ENCODE data around the gene PLA2G4E.

PLA2G4E gene

DNA sequence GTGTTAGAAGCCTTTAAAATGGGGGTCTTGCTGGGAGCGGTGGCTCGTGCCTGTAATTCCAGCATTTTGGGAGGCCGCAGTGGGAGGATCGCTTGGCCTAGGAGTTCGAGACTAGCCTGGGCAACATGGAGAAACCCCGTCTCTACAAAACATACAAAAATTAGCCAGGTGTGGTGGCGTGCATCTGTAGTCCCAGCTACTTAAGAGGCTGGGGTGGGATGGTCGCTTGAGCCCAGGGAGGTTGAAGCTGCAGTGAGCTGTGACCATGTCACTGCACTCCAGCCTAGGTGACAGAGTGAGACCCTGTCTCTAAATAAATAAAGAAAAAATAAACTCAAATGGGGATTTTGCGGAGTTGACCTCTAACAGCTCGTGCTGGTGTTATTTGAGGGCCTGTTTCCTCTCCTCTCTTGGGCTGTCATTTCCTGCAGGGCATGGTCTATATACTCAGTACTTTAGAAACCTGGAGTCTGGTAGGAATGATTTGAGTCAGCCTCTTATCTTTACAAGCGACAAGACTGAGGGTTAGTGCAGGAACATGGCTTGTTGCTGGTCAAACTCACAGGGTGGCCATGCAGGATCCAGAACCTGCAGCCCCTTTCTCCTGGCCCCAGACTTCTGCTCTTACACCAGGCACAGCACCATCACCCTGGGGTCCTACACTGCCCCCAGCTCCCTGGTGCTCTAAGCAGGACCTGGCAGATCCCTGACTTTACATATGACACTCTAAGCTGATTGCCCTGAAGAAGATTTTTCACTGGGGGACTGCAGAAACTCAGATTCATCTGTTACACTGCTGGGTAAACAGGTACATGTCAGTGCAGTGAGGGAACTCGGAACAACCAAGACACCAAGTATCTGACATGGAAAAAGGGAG is 63.6 kb downstream of the PLA2G4E start:
- Histone ChIP-seq H3K4me3 (ENCODE audit: low read depth in 1 of 2, low read length in 1 of 2) (no peak overlapping the region), H3K4me1 (ENCODE audit: control insufficient read depth in 1 of 2, insufficient read depth in 1 of 2, low read depth in 1 of 2, low read length in 1 of 2) (no peaks in the 10 kb centered on the region), H3K27me3 (no peaks in the 10 kb centered on the region), H3K27ac (no peak overlapping the region), H3K9me3 (no peaks in the 10 kb centered on the region), H3K36me3 (peaks cover 17% of the 10 kb centered on the region)
- TF ChIP-seq, protein P1, sequence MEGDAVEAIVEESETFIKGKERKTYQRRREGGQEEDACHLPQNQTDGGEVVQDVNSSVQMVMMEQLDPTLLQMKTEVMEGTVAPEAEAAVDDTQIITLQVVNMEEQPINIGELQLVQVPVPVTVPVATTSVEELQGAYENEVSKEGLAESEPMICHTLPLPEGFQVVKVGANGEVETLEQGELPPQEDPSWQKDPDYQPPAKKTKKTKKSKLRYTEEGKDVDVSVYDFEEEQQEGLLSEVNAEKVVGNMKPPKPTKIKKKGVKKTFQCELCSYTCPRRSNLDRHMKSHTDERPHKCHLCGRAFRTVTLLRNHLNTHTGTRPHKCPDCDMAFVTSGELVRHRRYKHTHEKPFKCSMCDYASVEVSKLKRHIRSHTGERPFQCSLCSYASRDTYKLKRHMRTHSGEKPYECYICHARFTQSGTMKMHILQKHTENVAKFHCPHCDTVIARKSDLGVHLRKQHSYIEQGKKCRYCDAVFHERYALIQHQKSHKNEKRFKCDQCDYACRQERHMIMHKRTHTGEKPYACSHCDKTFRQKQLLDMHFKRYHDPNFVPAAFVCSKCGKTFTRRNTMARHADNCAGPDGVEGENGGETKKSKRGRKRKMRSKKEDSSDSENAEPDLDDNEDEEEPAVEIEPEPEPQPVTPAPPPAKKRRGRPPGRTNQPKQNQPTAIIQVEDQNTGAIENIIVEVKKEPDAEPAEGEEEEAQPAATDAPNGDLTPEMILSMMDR (IDR thresholded peaks at IDR 0.05), result no peak

DNA sequence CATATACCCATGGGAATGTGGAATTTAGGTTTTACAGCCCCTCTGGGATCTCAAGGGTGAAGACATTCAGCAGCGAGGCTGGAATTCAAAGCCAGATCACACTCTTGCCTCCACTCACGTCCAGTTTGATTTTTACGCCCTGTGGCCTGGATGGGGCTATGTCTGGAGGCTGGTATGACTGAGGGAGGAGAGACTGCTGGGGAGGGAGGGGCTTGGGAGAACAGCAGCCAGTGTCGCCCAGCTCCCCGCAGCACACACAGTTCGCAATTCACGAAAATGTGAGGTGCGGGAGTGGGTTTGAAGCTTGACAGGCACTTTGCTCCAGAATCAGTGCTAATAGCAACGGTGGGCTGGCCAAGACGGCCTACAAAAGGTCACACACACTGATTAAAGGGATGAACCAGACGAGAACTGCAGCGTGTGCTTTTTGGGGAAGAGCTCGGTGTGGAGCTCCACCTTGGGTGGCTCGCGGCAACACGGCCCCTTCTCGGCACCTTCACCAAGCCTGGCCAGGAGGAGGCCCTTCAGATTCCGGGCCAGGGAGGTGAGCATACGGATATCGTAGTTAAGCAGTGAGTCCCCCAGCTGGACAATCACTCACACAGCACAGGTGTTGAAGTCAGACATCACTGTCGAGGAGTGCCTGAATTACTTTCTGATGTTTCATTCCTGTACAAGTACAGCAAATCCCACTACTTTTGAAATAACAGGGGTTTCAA is 64.9 kb downstream of the PLA2G4E start:
- Histone ChIP-seq H3K4me3 (ENCODE audit: low read depth in 1 of 2, low read length in 1 of 2) (no peak overlapping the region), H3K27ac (no peak overlapping the region), H3K4me1 (ENCODE audit: control insufficient read depth in 1 of 2, insufficient read depth in 1 of 2, low read depth in 1 of 2, low read length in 1 of 2) (no peaks in the 10 kb centered on the region), H3K27me3 (no peaks in the 10 kb centered on the region), H3K9me3 (no peaks in the 10 kb centered on the region), H3K36me3 (peaks cover 27% of the 10 kb centered on the region)
- TF ChIP-seq, protein P1 (IDR thresholded peaks at IDR 0.05), result no peak

DNA sequence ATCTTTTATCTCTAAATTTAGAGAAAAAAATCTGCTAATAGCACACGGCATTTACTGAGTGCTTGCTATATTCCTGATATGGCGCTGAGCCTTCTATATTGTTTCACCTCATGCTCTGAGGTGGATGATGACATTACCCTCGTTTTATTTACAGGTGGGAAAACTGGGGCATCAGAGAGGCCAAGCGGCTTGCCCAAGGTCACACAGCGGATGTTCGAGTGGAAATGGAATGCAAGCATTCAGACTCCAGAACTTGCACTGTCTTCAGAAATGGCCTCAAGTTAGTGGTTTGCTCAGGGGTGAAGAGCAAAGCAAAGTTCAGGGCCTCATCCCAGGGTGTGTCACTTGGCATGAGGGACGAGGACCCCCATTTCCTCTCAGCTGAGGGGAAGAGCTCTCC is 65.7 kb downstream of the PLA2G4E start:
- peaks cover 35% of the 10 kb centered on the region for H3K36me3 ChIP-seq
- TF ChIP-seq, protein P1 (IDR thresholded peaks at IDR 0.05), result no peak
- H3K27ac ChIP-seq, result no peak overlapping the region

DNA sequence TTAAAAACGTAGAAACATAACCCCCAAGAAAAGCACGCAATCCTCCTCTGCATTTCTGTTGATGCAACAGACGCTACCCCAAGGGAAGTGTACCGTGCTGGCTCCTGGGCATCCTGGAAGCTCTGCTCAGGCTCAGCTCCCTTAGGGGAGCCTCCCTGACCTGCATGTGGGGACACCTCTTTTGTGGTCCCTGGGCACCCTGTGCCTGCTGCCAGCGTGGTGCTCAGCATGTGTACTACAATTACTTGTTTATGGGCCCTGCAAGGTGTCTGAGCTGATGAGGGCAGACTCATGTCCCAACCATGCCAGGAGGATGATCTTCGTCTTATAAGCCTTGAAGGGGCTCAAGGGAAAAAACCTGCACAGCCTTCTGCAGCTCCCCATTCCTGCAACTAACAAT is 66.8 kb downstream of the PLA2G4E start:
- Histone ChIP-seq H3K27me3 (no peaks in the 10 kb centered on the region), H3K27ac (no peak overlapping the region), H3K4me1 (ENCODE audit: control insufficient read depth in 1 of 2, insufficient read depth in 1 of 2, low read depth in 1 of 2, low read length in 1 of 2) (no peaks in the 10 kb centered on the region), H3K4me3 (ENCODE audit: low read depth in 1 of 2, low read length in 1 of 2) (no peak overlapping the region), H3K36me3 (peaks cover 37% of the 10 kb centered on the region), H3K9me3 (no peaks in the 10 kb centered on the region)
- TF ChIP-seq, protein P1 (IDR thresholded peaks at IDR 0.05), result no peak

More for the DNA sequence above, 65.7 kb downstream of the PLA2G4E start:
- Histone ChIP-seq H3K4me3 (ENCODE audit: low read depth in 1 of 2, low read length in 1 of 2) (no peak overlapping the region), H3K4me1 (ENCODE audit: control insufficient read depth in 1 of 2, insufficient read depth in 1 of 2, low read depth in 1 of 2, low read length in 1 of 2) (no peaks in the 10 kb centered on the region), H3K27me3 (no peaks in the 10 kb centered on the region), H3K9me3 (no peaks in the 10 kb centered on the region)

DNA sequence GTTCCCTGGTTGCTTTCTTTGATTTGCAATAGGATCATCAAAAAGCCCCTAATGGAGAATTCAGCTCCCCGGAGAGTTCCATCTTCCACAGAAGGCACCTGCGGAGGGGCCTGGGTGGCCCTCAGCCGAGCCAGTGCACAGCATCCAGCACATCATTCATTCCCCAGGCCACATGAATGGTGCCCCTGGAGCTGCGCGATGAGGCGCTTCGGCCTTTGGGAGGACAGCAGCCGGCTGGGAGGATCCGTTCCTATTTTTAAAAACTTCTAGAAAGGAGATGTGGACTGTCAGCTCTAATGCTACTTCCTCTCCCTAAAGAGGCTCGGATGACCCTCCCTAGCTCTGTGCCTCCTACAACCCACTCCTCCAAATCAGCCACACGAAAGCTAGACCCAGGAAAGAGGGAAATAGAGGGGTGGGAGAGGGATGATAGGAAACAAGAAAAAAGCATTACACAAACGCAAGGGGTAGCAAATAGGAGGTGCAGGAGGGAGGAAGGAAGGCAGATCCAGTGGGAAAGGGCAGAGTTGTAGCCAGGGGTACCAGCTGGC is 68.8 kb downstream of the PLA2G4E start:
- TF ChIP-seq, protein P1 (IDR thresholded peaks at IDR 0.05), result no peak
- Histone ChIP-seq H3K4me3 (ENCODE audit: low read depth in 1 of 2, low read length in 1 of 2) (no peak overlapping the region), H3K4me1 (ENCODE audit: control insufficient read depth in 1 of 2, insufficient read depth in 1 of 2, low read depth in 1 of 2, low read length in 1 of 2) (no peaks in the 10 kb centered on the region), H3K36me3 (peaks cover 37% of the 10 kb centered on the region), H3K27ac (no peak overlapping the region), H3K9me3 (no peaks in the 10 kb centered on the region), H3K27me3 (no peaks in the 10 kb centered on the region)

Data from neutrophil (primary cell).